ENCODE results near the gene PNPLA7.

- TF ChIP-seq CTCF (IDR thresholded peaks at IDR 0.05), result no peak
- TF ChIP-seq POLR2A (IDR thresholded peaks at IDR 0.05), result no peak
- no peak for TF ChIP-seq POLR2AphosphoS5 (IDR thresholded peaks at IDR 0.05)
These were observed 19.0 kb downstream of the PNPLA7 start for GRCh38 chr9:137531099-137531765.

All from stomach (tissue), 4 donors.